Activated gamma-delta T cell treated with Interleukin-2 at 50 U/mL for 16 hours (primary cell): ENCODE data around the gene ZNF808.
"Not testable (repeated sequence)": the region's sequence is repeated elsewhere in the genome, so short reads cannot be mapped to it uniquely, and the experiment has no call there.

Experiments
- DNase-seq: peaks from one replicate; pipeline ENCODE4 v3.0.0-alpha.2; 2020

The ZNF808 gene

DNA sequence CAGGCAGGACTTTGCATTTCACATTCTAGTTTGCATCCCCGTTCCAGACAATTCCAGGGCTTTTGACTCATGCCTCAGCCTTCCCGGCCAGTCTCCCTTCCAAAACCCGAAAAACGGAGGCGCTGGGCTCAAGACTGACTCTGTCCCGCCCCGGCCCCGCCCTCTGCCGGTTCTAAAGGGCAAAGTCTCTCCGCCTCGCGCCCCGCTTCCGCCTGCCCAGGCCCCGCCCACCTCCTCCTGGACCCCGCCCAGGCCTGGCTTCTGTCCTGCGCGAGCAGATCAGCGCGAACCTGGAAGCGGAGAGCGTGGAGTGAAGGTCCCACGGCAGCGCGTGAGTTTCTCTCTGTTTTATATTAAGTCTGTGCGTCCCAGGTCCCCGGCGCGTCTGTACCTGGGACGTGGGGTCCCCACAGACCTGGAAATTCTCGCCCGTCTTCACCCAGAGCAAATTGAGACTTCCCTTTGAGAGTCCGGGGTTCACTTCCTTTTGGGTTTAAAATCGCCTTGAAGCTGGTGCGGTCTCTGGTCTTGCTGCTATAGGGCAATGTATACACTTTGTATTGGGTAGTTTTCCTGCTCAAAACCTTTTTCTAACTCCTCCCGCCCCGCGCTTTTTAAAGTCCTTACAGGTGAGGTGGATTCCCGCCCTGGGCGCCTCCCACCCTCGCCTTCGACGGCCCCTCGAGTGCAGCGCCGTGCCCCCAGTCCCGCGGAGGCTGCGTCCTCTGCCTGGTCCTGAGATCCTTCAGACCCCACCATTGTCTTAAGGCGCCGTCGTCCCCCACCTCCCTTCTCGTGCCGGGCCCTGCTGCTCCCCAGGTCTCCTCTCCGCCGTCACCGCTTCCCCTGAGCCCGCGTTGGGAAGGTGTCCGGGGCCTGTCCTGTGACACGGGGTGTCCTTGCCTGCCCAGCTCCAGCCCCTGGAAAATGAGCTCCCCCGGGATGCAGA is 73.8 kb downstream of the ZNF808 start:
- peak; percentile 95 for DNase-seq

DNA sequence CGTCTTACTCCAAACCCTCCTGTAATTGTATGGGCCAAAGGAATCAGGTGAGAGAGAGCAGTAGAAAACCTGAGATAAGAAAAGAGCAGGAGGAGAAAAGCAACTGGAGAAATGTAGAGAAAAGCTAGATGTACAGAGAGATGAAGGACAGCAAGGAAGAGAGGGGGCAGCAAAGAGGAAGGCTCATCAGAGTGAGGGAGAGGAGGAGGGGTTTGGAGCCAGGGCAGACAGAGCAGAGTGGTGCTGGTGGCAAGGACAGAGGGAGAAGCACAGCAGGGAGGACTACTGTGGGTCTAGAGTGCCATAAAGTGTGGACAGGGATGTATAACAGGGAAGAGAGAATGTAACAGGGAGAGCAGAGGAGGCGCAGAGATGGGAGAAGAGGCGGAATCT is 74.5 kb downstream of the ZNF808 start:
- DNase-seq, result not testable (repeated sequence)

DNA sequence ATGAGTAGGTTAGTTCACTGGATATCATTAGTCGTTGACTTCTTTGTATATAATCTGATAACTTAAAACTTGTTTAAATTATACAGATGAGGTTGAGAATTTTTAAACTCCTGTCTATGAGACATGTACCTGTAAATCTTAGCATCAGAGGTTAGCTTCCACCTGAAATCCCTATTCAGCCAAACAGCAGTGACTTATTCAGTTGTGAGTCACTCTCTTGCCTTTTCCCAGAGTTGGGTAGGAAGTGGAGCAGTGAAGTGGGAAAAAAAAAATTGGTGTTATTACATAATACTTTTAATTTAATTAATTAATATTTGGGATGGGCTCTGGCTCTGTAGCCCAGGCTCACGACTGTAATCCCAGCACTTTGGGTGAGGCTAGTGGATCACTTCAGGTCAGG is 75.5 kb downstream of the ZNF808 start:
- no peak for DNase-seq

DNA sequence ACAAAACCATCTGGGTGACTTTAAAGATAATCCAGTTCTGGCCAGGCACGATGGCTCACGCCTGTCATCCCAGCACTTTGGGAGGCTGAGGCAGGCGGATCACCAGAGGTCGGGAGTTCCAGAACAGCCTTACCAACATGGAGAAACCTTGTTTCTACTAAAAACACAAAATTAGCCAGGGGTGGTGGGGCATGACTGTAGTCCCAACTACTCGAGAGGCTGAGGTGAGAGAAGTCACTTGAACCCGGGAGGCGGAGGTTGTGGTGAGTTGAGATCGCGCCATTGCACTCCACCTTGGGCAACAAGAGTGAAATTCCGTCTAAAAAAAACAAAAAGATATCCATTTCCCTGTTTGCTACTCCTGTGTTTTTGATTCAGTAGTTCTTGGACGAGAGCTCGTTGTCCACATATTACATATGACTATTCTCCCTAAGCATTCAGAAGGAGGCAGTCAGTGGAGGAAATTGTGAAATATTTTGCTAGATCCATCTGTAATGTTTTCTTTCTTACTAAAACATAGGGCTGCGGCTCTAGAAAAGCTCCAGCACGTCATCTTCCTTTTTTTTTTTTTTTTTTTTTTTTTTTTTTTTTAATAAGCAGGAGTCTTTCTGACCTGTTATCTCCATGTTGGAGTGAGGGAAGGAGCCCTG is 76.2 kb downstream of the ZNF808 start:
- no peak for DNase-seq
